Activated CD8-positive, alpha-beta T cell treated with anti-CD3 and anti-CD28 coated beads for 36 hours (primary cell): Measurements from ENCODE around the gene CBFA2T3. TPM values are rescaled to one million over a fixed set of nuclear protein-coding genes. Genes with fewer than 3 reads are reported as not detected.
"Not testable (repeated sequence)": the region's sequence is repeated elsewhere in the genome, so short reads cannot be mapped to it uniquely, and the experiment has no call there.

Experiments
- ATAC-seq: fragments of 200-7000 bp; cut with Tn5 transposase; one replicate; pipeline ENCODE4 v1.10.0; 2021; ENCODE audit warnings: mild to moderate bottlenecking, moderate library complexity
- CTCF ChIA-PET: fragments of 350-600 bp; sonication (Branson Sonifier 250); formaldehyde crosslinking; loops from one replicate; lab custom pipeline; 2021; ENCODE audit warnings: antibody characterized with exemption; lab: Charles Lee
- POLR2A ChIA-PET: fragments of 350-600 bp; sonication (Branson Sonifier 250); formaldehyde crosslinking; loops from one replicate; lab custom pipeline; 2021; ENCODE audit warnings: antibody characterized with exemption; lab: Charles Lee
- DNase-seq: peaks from one replicate; pipeline ENCODE4 v3.0.0-alpha.2; 2020
- H3K27ac Mint-ChIP-seq: one replicate; pipeline ENCODE4 v1.8.0; 2021; ENCODE audit warnings: mild to moderate bottlenecking, mixed read lengths
- H3K27me3 Mint-ChIP-seq: one replicate; pipeline ENCODE4 v1.8.0; 2021; ENCODE audit warnings: mixed read lengths
- H3K36me3 Mint-ChIP-seq: one replicate; pipeline ENCODE4 v1.8.0; 2021; ENCODE audit warnings: low read depth, mixed read lengths
- H3K4me1 Mint-ChIP-seq: one replicate; pipeline ENCODE4 v1.8.0; 2021; ENCODE audit warnings: low read depth, mixed read lengths
- H3K4me3 Mint-ChIP-seq: one replicate; pipeline ENCODE4 v1.8.0; 2021; ENCODE audit warnings: mild to moderate bottlenecking, moderate library complexity, mixed read lengths
- H3K9me3 Mint-ChIP-seq: one replicate; pipeline ENCODE4 v1.8.0; 2021; ENCODE audit warnings: mixed read lengths
- intact Hi-C: fragments of 100-400 bp; cut with micrococcal nuclease; formaldehyde crosslinking; loops from one replicate; pipeline ENCODE4 v1.10.0; 2022
- total RNA-seq, 2 experiments: library from RNA; stranded (reverse); gene quantifications; one replicate each; pipeline ENCODE4 v1.2.3, GENCODE V29; 2021
- TF ChIP-seq, protein P1 (sequence below): fragments of 200-600 bp; IDR thresholded peaks from one replicate; pipeline ENCODE4 v1.8.0; 2022; ENCODE audit warnings: antibody characterized with exemption, mild to moderate bottlenecking

The CBFA2T3 gene
- total RNA-seq, 2 experiments from 2014 or later: 0.14 to 0.34 TPM

DNA sequence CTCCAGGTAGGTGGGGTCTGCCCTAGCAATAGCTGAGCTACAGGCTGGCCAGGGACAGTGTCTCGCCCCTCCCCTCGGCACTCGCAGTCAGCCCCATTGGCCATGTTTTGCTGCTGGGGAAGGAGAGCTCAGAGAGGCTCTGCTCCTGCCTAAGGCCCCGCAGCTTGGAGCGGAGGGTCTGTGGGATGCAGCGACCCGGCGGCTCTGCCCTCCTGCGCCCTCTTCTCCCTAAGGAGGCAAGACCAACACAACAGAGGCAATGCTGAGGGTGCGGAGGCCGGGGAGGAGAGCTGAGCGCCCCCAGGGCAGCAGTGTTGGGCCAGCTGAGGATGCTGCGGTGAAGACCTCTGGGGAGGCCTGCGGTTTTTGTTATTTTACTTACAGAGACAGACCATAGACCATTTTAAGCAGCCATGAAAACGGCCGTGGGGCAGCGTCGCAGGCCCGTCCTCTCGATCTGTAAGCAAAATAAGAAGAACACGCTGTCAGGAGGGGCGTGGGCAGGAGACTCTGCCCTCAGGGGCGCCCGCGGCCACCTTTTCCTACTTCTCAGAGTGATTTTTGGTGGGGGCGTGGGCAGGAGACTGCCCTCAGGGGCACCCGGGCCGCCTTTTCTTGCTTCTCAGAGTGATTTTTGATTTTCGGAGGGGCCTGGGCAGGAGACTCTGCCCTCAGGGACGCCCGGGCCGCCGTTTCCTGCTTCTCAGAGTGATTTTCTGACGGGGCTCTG, 79.1 kb downstream of the CBFA2T3 start:
- ChIA-PET CTCF (no interaction called here), POLR2A (no interaction called here)
- TF ChIP-seq, protein P1, sequence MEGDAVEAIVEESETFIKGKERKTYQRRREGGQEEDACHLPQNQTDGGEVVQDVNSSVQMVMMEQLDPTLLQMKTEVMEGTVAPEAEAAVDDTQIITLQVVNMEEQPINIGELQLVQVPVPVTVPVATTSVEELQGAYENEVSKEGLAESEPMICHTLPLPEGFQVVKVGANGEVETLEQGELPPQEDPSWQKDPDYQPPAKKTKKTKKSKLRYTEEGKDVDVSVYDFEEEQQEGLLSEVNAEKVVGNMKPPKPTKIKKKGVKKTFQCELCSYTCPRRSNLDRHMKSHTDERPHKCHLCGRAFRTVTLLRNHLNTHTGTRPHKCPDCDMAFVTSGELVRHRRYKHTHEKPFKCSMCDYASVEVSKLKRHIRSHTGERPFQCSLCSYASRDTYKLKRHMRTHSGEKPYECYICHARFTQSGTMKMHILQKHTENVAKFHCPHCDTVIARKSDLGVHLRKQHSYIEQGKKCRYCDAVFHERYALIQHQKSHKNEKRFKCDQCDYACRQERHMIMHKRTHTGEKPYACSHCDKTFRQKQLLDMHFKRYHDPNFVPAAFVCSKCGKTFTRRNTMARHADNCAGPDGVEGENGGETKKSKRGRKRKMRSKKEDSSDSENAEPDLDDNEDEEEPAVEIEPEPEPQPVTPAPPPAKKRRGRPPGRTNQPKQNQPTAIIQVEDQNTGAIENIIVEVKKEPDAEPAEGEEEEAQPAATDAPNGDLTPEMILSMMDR: no peak
- no peak for DNase-seq
- Mint-ChIP-seq H3K9me3 (no peaks in the 10 kb centered on the region), H3K36me3 (no peaks in the 10 kb centered on the region), H3K27ac (no peak overlapping the region), H3K27me3 (no peaks in the 10 kb centered on the region), H3K4me3 (no peak overlapping the region), H3K4me1 (no peaks in the 10 kb centered on the region)
- intact Hi-C loops: no loop called here
- ATAC-seq: no peak

DNA sequence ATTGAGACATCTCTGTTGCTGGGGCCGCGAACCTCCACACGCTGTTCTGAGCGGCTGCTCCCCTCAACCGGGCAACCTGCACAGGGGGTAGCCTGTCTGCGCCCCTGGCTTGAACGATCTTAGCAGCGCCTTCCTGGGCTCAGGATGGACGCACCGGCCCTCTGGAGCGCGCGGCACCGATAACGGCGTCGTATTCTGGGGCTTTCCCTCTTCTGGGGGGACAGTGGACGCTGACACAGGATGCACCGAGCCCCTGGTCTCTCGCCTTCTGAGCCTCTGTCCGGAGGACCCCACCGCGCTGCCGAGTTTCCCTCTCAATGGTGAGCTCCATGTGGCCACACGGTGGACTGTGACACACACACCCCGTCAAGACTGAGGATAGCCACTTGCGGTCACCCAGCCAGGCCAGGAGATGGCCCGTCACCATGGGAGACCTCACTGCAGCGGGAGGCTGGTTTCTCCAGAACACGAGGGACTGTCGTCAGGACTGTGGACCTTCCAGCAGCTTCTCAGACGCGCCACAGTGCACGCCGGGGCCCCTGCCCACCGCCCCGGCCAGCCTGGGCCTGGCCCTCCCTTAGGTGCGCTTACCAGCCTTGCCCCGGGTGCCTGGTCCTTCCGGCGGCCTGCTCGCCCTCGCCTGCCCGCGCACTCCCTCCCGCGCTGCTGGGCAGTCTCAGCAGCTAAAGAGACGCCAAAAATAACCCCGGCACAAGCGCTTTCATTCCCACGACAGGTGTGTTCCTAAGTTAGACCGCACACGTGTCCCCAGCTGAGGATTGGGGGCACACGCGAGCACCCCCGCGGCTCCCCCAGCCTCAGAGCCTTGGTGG, 80.6 kb downstream of the CBFA2T3 start:
- TF ChIP-seq, protein P1: no peak
- DNase-seq: no peak
- Mint-ChIP-seq H3K9me3 (no peaks in the 10 kb centered on the region), H3K4me3 (no peak overlapping the region), H3K27ac (no peak overlapping the region), H3K4me1 (no peaks in the 10 kb centered on the region), H3K27me3 (no peaks in the 10 kb centered on the region), H3K36me3 (no peaks in the 10 kb centered on the region)
- ChIA-PET CTCF (no interaction called here), POLR2A (no interaction called here)
- intact Hi-C loops: no loop called here
- ATAC-seq: no peak

DNA sequence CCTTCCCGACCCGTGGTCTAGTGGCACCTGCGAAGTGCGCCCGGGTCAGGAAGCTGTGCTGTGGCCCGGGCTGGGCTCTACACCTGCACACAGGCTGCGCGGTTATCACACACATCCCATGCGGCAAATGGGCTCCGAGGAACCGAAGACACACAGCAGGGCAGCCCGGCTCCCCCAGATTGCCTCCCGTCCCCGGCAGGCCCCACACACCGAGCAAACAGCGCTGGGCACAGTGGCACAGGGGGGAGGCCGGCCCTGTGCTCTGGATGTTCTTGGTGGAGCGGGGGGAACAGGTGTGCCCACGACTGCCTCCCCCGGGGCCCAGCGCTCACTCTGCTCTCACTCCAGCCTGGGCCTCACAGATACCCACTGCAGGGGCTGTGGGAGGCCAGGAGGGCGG, 81.7 kb downstream of the CBFA2T3 start:
- CTCF ChIA-PET: no interaction called here
- intact Hi-C loops: no loop called here
- Mint-ChIP-seq H3K4me3 (no peak overlapping the region), H3K36me3 (no peaks in the 10 kb centered on the region), H3K4me1 (no peaks in the 10 kb centered on the region), H3K9me3 (no peaks in the 10 kb centered on the region), H3K27me3 (no peaks in the 10 kb centered on the region), H3K27ac (no peak overlapping the region)
- POLR2A ChIA-PET: no interaction called here
- ATAC-seq (no peak), DNase-seq (no peak)
- TF ChIP-seq, protein P1: no peak

DNA sequence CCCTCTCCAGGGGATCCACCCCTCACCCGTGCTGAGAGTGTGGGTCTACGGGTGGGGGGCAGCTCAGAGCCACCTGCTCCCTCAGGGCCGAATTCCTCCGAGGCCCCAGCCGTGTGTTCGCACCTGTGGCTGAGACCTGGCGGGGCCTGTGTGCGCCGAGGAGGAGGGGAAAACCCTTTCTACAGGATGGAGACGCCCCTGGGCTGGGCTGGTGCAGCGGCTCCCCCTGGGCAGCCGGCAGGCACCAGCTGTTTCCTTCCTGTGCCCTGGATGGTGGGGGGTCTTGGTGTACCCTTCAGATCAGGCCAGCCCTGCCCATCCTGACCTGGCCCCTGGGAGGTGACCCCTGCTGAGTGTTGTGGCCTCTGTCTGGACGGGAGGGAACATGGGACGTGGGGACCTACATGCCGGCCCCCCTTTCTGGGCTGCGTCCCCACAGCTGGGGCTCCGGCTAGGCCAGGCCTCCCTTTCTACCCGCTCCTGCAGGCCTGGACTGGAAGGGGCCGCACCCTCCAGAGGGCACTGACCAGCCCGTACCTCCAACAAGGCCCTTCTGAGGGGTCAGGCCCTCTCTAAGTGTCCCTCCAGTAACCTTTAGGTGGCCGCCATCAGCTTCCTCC, 82.2 kb downstream of the CBFA2T3 start:
- Mint-ChIP-seq H3K4me3 (no peak overlapping the region), H3K9me3 (no peaks in the 10 kb centered on the region), H3K27me3 (no peaks in the 10 kb centered on the region), H3K4me1 (no peaks in the 10 kb centered on the region), H3K36me3 (no peaks in the 10 kb centered on the region), H3K27ac (no peak overlapping the region)
- intact Hi-C loops: no loop called here
- ATAC-seq: no peak
- CTCF ChIA-PET: no interaction called here
- no peak for DNase-seq
- TF ChIP-seq, protein P1: no peak
- POLR2A ChIA-PET: no interaction called here

DNA sequence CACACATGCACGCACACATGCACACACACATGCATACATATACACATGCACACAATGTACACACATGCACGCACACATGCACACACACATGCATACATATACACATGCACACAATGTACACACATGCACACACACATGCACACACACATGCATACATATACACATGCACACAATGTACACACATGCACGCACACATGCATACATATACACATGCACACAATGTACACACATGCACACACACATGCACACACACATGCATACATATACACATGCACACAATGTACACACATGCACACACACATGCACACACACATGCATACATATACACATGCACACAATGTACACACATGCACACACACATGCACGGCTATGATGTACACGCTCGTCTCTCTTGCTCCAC, 82.7 kb downstream of the CBFA2T3 start:
- CTCF ChIA-PET, H3K4me3 Mint-ChIP-seq: not testable (repeated sequence)

More for the DNA sequence above, 82.7 kb downstream of the CBFA2T3 start:
- H3K4me1 Mint-ChIP-seq, H3K36me3 Mint-ChIP-seq, intact Hi-C loops, H3K27ac Mint-ChIP-seq, H3K9me3 Mint-ChIP-seq, ATAC-seq, H3K27me3 Mint-ChIP-seq, DNase-seq: not testable (repeated sequence)
- POLR2A ChIA-PET: interaction anchor here (0.8 kb wide), 1 partner anchor 45 kb away, joined by 3 read pairs; no protein-coding TSS in a partner anchor
